Endothelial cell of umbilical vein (primary cell): Measurements from ENCODE around the gene NGEF. TPM values are rescaled to one million over a fixed set of nuclear protein-coding genes. Genes with fewer than 3 reads are reported as not detected.

Source experiments
- BruUV-seq: library from RNA; stranded (reverse); fragments of 400-500 nt; replicated peaks from 2 replicates; lab custom pipeline; 2021; lab: Mats Ljungman, UMichigan
- CTCF ChIA-PET: fragments of 300-600, 350-600 bp; sonication (Branson Sonifier 250); formaldehyde crosslinking; loops from one replicate; lab custom pipeline; 2021; ENCODE audit warnings: antibody characterized with exemption, inconsistent platforms; lab: Charles Lee
- POLR2A ChIA-PET: fragments of 300-600, 350-600 bp; sonication (Branson Sonifier 250); formaldehyde crosslinking; loops from one replicate; lab custom pipeline; 2021; ENCODE audit warnings: antibody characterized with exemption, inconsistent platforms; lab: Charles Lee
- DNase-seq: peaks from one replicate; pipeline ENCODE4 v3.0.0-alpha.2; 2011; ENCODE audit warnings: low read depth, low spot score
- FAIRE-seq: peaks from 2 replicates; lab custom pipeline; 2011; peaks lifted over from hg19 to GRCh38; lab: Jason Lieb, UNC
- H2AFZ ChIP-seq: 2 replicates; pipeline ENCODE4 v1.6.0; 2012; ENCODE audit warnings: low read depth, low read length, control low read depth, inconsistent platforms
- H3K27ac ChIP-seq: 2 replicates; pipeline ENCODE4 v1.5.1; 2011; ENCODE audit warnings: low read depth, mild to moderate bottlenecking, control low read depth, low read length, moderate library complexity; ENCODE audit not compliant: insufficient read depth
- H3K27me3 ChIP-seq, 2 experiments: 2 replicates each; pipeline versions ENCODE4 v1.6.0 to v1.6.1; 2011; ENCODE audit warnings: low read length in 2 of 2, mixed read lengths in 1 of 2; ENCODE audit not compliant: control insufficient read depth in 2 of 2, insufficient read depth in 2 of 2
- H3K36me3 ChIP-seq, 2 experiments: 2 replicates in 1 of 2; 3 replicates in 1 of 2; pipeline ENCODE4 v1.5.1; 2011; ENCODE audit warnings: low read length in 2 of 2, mild to moderate bottlenecking in 1 of 2, moderate library complexity in 1 of 2; ENCODE audit not compliant: control insufficient read depth in 2 of 2, insufficient read depth in 2 of 2; ENCODE audit errors: extremely low read depth in 1 of 2
- H3K4me1 ChIP-seq: 3 replicates; pipeline ENCODE4 v1.5.1; 2011; ENCODE audit warnings: mild to moderate bottlenecking, low read length; ENCODE audit not compliant: control insufficient read depth, insufficient read depth; ENCODE audit errors: extremely low read depth
- H3K4me2 ChIP-seq: 2 replicates; pipeline ENCODE4 v1.6.1; 2011; ENCODE audit warnings: low read length, control low read depth, mixed read lengths; ENCODE audit not compliant: insufficient read depth
- H3K4me3 ChIP-seq, 3 experiments: fragments of 200-600 bp in 1 of 3; sonication (generic), shearing (Covaris generic) in 1 of 3; replicated peaks in 1 of 3; 2 replicates each; pipeline ENCODE4 v1.5.1; 2011 to 2016; ENCODE audit warnings: control low read depth in 3 of 3, low read length in 3 of 3, mild to moderate bottlenecking in 2 of 3, inconsistent platforms in 1 of 3, low read depth in 1 of 3, moderate library complexity in 1 of 3; ENCODE audit not compliant: insufficient read depth in 1 of 3
- H3K79me2 ChIP-seq: 2 replicates; pipeline ENCODE4 v1.6.0; 2012; ENCODE audit warnings: low read length, inconsistent platforms; ENCODE audit not compliant: control insufficient read depth, insufficient read depth
- H3K9ac ChIP-seq: replicated peaks from 2 replicates; pipeline ENCODE3; 2011; ENCODE audit warnings: low read length, control low read depth; ENCODE audit not compliant: insufficient read depth; ENCODE audit errors: extremely low read depth
- H3K9me1 ChIP-seq: replicated peaks from 3 replicates; pipeline ENCODE4 v1.6.0; 2011; ENCODE audit warnings: mild to moderate bottlenecking, low read length; ENCODE audit not compliant: control insufficient read depth, insufficient read depth; ENCODE audit errors: extremely low read depth
- H3K9me3 ChIP-seq: replicated peaks from 2 replicates; pipeline ENCODE4 v1.5.1; 2012; ENCODE audit warnings: low read length, inconsistent platforms; ENCODE audit not compliant: control insufficient read depth, insufficient read depth
- H4K20me1 ChIP-seq: replicated peaks from 2 replicates; pipeline ENCODE3; 2011; ENCODE audit warnings: mild to moderate bottlenecking, low read length; ENCODE audit not compliant: control insufficient read depth, insufficient read depth; ENCODE audit errors: extremely low read depth
- CTCF ChIP-seq, 2 donors: IDR thresholded peaks; 1 replicate in 1 of 2; 2 replicates in 1 of 2; pipeline ENCODE4 v1.5.1; 2011; ENCODE audit warnings: low read length in 2 of 2, mild to moderate bottlenecking in 2 of 2, moderate library complexity in 2 of 2, control low read depth in 1 of 2, inconsistent platforms in 1 of 2, low read depth in 1 of 2; ENCODE audit not compliant: insufficient read depth in 1 of 2; ENCODE audit errors: extremely low read depth in 1 of 2
- FOS ChIP-seq: IDR thresholded peaks from 2 replicates; pipeline ENCODE4 v1.6.1; 2011; ENCODE audit warnings: mild to moderate bottlenecking, low read length, moderate library complexity, borderline replicate concordance; ENCODE audit not compliant: insufficient read depth
- JUN ChIP-seq: IDR thresholded peaks from 2 replicates; pipeline ENCODE4 v1.6.1; 2011; ENCODE audit warnings: borderline replicate concordance, low read depth; ENCODE audit not compliant: insufficient read length, insufficient read depth
- MAX ChIP-seq: IDR thresholded peaks from 2 replicates; pipeline ENCODE4 v1.6.1; 2011; ENCODE audit not compliant: insufficient read depth, insufficient read length
- MYC ChIP-seq: IDR thresholded peaks from one replicate; pipeline ENCODE4 v1.6.1; 2011; ENCODE audit warnings: mild to moderate bottlenecking, low read depth, low read length
- dilution Hi-C: fragments of 300-500 bp; cut with MboI; formaldehyde crosslinking; loops from one replicate; pipeline ENCODE4 v1.15.0; 2019; ENCODE audit warnings: low sequenced_read_pairs; ENCODE audit not compliant: extremely low pct_ligation_motif_present
- intact Hi-C: fragments of 100-400 bp; cut with micrococcal nuclease; formaldehyde crosslinking; loops from one replicate; pipeline ENCODE4 v1.10.0; 2022
- polyA plus RNA-seq, 4 experiments: library from polyadenylated mRNA; depleted of rRNA in 3 of 4; stranded (reverse) in 3 of 4; unstranded in 1 of 4; fragments of >200 nt; gene quantifications; 2 replicates each; pipeline versions ENCODE4 v1.2.1 to v1.2.3, GENCODE V29; 2011 to 2012; ENCODE audit warnings: missing spikeins in 1 of 4
- total RNA-seq: library from RNA; stranded (reverse); gene quantifications from 2 replicates; pipeline ENCODE4 v1.2.3, GENCODE V29; 2021

The NGEF gene
- total and polyA plus RNA-seq, 2 donors (not counting 3 experiments of a cell fraction or from before 2014, with no cell fraction given) = 0.22 to 0.41 TPM

GRCh38 chr2:232984451-232985207 is 28.4 kb downstream of the NGEF start:
- H3K9ac ChIP-seq = no peak overlapping the region
- intact Hi-C loops (loop anchor here (10.0 kb wide), 1 partner anchor 270 kb away; the partner anchor contains the start of gene ATG16L1), dilution Hi-C loops (no loop called here)
- no peaks in the 10 kb centered on the region for H3K36me3 ChIP-seq
- ChIA-PET POLR2A (no interaction called here), CTCF (no interaction called here)
- TF ChIP-seq MYC (no peak), CTCF (IDR thresholded peaks at IDR 0.05; ENCODE audit: extremely low read depth in 1 of 2, insufficient read depth in 1 of 2, low read depth in 1 of 2, low read length in 2 of 2) (no peak), JUN (no peak), MAX (no peak), FOS (no peak)
- no peaks in the 10 kb centered on the region for H3K79me2 ChIP-seq
- peaks cover 8% of the 10 kb centered on the region for H3K4me1 ChIP-seq
- H3K9me3 ChIP-seq = no peaks in the 10 kb centered on the region
- DNase-seq (no peak), FAIRE-seq (no peak)
- H3K4me2 ChIP-seq = no peak overlapping the region
- no peaks in the 10 kb centered on the region for H3K9me1 ChIP-seq
- no TSS peak for BruUV-seq
- no peak overlapping the region for H3K4me3 ChIP-seq
- H2AFZ ChIP-seq = no peak overlapping the region
- no peaks in the 10 kb centered on the region for H4K20me1 ChIP-seq
- peaks cover 0 to 2% of the 10 kb centered on the region in 2 experiments for H3K27me3 ChIP-seq
- H3K27ac ChIP-seq = no peak overlapping the region
